Gastrocnemius medialis (tissue), 4 donors: Measurements from ENCODE around the gene SLC27A6.
"Not testable (repeated sequence)": the region's sequence is repeated elsewhere in the genome, so short reads cannot be mapped to it uniquely, and the experiment has no call there.

Experiments
- POLR2A ChIP-seq, 2 donors: fragments of 450-650 bp; IDR thresholded peaks; one replicate each; pipeline ENCODE4 v1.6.1; 2017; ENCODE audit warnings: antibody characterized with exemption in 2 of 2, mild to moderate bottlenecking in 2 of 2, moderate library complexity in 2 of 2
- TF ChIP-seq, protein P1 (sequence below), 5 experiments: fragments of 450-650 bp in 3 of 5; fragments of 200-600 bp in 2 of 5; sonication (generic) in 2 of 5; IDR thresholded peaks in 4 of 5; conservative IDR thresholded peaks in 1 of 5; 1 replicate in 4 of 5; 2 replicates in 1 of 5; pipeline ENCODE4 v1.5.1; 2016 to 2019; ENCODE audit warnings: antibody characterized with exemption in 5 of 5, mild to moderate bottlenecking in 3 of 5, moderate library complexity in 3 of 5

DNA sequence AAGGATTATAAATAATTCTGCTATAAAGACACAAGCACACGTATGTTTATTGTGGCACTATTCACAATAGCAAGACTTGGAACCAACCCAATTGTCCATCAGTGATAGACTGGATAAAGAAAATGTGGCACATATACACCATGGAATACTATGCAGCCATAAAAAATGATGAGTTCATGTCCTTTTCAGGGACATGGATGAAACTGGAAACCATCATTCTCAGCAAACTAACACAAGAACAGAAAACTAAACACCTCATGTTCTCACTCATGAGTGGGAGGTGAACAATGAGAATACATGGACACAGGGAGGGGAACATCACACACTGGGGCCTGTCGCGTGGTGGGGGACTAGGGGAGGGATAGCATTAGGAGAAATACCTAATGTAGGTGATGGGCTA lies 71.0 kb downstream of the SLC27A6 start:
- TF ChIP-seq, protein P1, sequence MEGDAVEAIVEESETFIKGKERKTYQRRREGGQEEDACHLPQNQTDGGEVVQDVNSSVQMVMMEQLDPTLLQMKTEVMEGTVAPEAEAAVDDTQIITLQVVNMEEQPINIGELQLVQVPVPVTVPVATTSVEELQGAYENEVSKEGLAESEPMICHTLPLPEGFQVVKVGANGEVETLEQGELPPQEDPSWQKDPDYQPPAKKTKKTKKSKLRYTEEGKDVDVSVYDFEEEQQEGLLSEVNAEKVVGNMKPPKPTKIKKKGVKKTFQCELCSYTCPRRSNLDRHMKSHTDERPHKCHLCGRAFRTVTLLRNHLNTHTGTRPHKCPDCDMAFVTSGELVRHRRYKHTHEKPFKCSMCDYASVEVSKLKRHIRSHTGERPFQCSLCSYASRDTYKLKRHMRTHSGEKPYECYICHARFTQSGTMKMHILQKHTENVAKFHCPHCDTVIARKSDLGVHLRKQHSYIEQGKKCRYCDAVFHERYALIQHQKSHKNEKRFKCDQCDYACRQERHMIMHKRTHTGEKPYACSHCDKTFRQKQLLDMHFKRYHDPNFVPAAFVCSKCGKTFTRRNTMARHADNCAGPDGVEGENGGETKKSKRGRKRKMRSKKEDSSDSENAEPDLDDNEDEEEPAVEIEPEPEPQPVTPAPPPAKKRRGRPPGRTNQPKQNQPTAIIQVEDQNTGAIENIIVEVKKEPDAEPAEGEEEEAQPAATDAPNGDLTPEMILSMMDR (IDR thresholded peaks at IDR 0.05 in 4 of 5, conservative IDR thresholded peaks at IDR 0.05 in 1 of 5), result not testable (repeated sequence)
- not testable (repeated sequence) for TF ChIP-seq POLR2A (IDR thresholded peaks at IDR 0.05)
